ENCODE measurements around the gene HLCS.

HLCS gene

GRCh38 chr21:36767096-36767495 lies 199.4 kb downstream of the HLCS start:
- Histone ChIP-seq H3K4me3 (ENCODE audit: low read depth, low read length) (no peak overlapping the region), H3K27me3 (ENCODE audit: control insufficient read depth, insufficient read depth, low read length) (no peaks in the 10 kb centered on the region), H3K4me1 (ENCODE audit: control insufficient read depth, insufficient read depth, low read length) (no peaks in the 10 kb centered on the region), H3K9ac (ENCODE audit: low read depth, low read length) (no peak overlapping the region), H3K9me3 (ENCODE audit: control insufficient read depth, insufficient read depth, low read length) (no peaks in the 10 kb centered on the region), H3K36me3 (ENCODE audit: control insufficient read depth, insufficient read depth, low read length) (no peaks in the 10 kb centered on the region)

- Histone ChIP-seq H3K4me1 (ENCODE audit: control insufficient read depth, insufficient read depth, low read length) (no peaks in the 10 kb centered on the region), H3K27me3 (ENCODE audit: control insufficient read depth, insufficient read depth, low read length) (no peaks in the 10 kb centered on the region), H3K9ac (ENCODE audit: low read depth, low read length) (no peak overlapping the region), H3K4me3 (ENCODE audit: low read depth, low read length) (no peak overlapping the region), H3K9me3 (ENCODE audit: control insufficient read depth, insufficient read depth, low read length) (no peaks in the 10 kb centered on the region), H3K36me3 (ENCODE audit: control insufficient read depth, insufficient read depth, low read length) (no peaks in the 10 kb centered on the region)
Observed at GRCh38 chr21:36766511-36766910, 200.0 kb downstream of the HLCS start.

DNA sequence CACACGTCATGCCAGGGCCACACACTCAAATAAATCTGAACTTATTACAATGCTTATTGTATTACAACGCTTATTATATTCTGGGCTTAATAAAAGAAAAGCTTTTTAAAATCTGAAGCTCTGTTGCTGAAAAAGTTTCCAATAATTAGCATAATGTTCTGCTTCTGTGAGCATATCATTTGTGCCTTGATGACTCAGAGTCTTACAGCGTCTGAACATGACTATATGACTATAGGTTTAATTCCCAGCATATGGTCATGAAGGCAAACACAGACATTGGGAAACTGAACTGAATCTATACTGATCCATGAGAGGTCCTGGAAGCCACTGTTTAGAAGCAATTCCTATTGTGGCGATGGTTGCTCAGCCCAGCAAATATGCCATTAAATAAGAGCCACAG lies 201.2 kb downstream of the HLCS start:
- H3K4me3 ChIP-seq (ENCODE audit: low read depth, low read length), result no peak overlapping the region
- no peaks in the 10 kb centered on the region for H3K27me3 ChIP-seq (ENCODE audit: control insufficient read depth, insufficient read depth, low read length)
- no peaks in the 10 kb centered on the region for H3K4me1 ChIP-seq (ENCODE audit: control insufficient read depth, insufficient read depth, low read length)
- no peak overlapping the region for H3K9ac ChIP-seq (ENCODE audit: low read depth, low read length)
- no peaks in the 10 kb centered on the region for H3K36me3 ChIP-seq (ENCODE audit: control insufficient read depth, insufficient read depth, low read length)
- H3K9me3 ChIP-seq (ENCODE audit: control insufficient read depth, insufficient read depth, low read length), result no peaks in the 10 kb centered on the region

DNA sequence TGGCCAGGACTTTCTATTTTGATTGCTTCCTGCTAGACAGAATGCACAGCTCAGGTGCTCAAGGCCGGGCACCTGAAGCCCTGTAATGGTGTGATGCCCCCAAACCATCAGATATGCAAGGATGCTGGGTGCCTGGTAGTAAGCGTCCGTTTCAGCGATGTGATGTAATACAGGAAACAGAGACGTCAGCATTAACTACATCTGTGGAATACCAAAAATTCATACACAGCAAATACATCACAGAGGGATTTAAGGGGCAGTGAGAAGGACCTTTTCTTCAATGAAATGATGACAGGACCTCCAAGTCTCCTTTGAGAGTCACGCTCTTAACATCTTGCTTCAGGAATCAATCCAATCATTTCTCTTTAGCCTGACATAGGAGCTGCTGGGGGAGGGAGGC lies 203.2 kb downstream of the HLCS start:
- no peaks in the 10 kb centered on the region for H3K4me1 ChIP-seq (ENCODE audit: control insufficient read depth, insufficient read depth, low read length)
- H3K9ac ChIP-seq (ENCODE audit: low read depth, low read length), result no peak overlapping the region
- H3K36me3 ChIP-seq (ENCODE audit: control insufficient read depth, insufficient read depth, low read length), result no peaks in the 10 kb centered on the region
- H3K27me3 ChIP-seq (ENCODE audit: control insufficient read depth, insufficient read depth, low read length), result no peaks in the 10 kb centered on the region
- H3K9me3 ChIP-seq (ENCODE audit: control insufficient read depth, insufficient read depth, low read length), result no peaks in the 10 kb centered on the region
- no peak overlapping the region for H3K4me3 ChIP-seq (ENCODE audit: low read depth, low read length)

DNA sequence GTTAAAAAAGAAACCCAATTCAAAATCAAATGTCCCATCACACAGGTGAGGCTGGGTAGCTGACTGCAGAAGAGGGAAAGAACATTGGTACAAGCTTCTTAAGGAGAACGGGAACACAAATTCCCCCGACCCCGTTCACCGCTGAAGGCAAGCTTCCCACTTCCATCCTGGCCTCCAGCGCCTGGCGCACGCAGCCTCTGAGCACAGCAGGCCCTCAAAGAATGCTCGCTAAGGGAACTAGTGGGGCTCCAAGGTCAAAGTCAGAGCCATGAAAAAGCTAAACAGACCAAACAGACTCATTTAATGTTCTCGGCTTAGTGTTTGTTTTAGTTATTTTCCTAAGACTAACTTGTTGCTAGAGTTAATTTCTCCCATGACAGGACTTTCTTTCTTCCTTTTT lies 203.8 kb downstream of the HLCS start:
- no peak overlapping the region for H3K4me3 ChIP-seq (ENCODE audit: low read depth, low read length)
- H3K9ac ChIP-seq (ENCODE audit: low read depth, low read length), result no peak overlapping the region
- no peaks in the 10 kb centered on the region for H3K36me3 ChIP-seq (ENCODE audit: control insufficient read depth, insufficient read depth, low read length)
- H3K9me3 ChIP-seq (ENCODE audit: control insufficient read depth, insufficient read depth, low read length), result no peaks in the 10 kb centered on the region
- H3K27me3 ChIP-seq (ENCODE audit: control insufficient read depth, insufficient read depth, low read length), result no peaks in the 10 kb centered on the region
- no peaks in the 10 kb centered on the region for H3K4me1 ChIP-seq (ENCODE audit: control insufficient read depth, insufficient read depth, low read length)

DNA sequence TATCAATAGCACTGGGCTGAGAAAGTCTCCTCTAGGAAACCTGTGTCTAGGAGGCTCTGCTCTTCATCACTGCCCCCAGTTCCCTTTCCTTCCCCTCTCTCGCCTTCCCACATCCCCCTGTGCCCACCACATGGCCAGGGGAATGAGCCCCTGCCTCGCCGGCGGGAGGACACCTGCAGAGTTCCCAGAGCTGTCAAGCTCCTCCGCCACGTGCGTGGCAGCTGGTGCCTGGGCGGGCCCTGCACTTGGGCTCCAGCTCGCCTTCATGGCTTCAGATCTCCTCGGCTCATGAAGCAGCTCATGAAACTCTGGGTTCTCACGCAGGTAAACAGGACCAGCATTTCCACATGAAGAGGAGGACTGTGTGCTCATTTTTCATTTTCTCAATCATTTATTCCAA lies 204.8 kb downstream of the HLCS start:
- Histone ChIP-seq H3K27me3 (ENCODE audit: control insufficient read depth, insufficient read depth, low read length) (no peaks in the 10 kb centered on the region), H3K9ac (ENCODE audit: low read depth, low read length) (no peak overlapping the region), H3K9me3 (ENCODE audit: control insufficient read depth, insufficient read depth, low read length) (no peaks in the 10 kb centered on the region), H3K4me3 (ENCODE audit: low read depth, low read length) (no peak overlapping the region), H3K36me3 (ENCODE audit: control insufficient read depth, insufficient read depth, low read length) (no peaks in the 10 kb centered on the region), H3K4me1 (ENCODE audit: control insufficient read depth, insufficient read depth, low read length) (no peaks in the 10 kb centered on the region)

DNA sequence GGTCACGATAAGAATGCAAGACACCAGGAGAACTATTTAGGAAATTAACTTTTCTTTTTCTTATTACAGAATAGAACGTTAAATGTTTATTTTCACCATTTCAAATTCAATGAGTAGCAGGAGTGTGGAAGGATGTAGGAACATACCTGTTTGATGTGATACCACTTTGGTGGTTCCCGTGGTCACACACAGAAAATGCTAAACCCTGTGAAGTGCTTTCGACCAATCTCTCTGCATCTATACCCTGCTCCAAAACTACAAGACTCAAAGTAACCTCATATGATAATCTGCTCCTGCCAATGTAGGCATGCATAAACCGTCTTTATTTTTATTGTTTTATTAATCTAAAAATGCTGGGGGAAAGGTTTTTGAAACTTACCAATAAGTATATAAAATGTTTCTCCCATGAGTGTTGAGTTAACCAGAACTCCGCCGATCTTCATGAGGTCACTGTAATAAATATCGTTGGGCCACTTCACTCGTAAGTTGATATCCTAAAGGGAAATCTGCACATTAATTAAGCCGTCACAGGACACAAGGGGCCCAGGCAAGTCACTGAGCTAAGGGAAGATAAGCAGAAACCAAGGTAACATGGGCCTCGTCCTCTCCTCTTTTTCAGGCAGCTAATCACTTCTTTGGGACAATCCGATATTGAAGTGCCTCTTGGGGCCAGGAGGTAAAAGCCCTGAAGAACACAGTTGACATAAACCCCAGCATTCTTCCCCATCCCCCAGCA lies 207.0 kb downstream of the HLCS start:
- H3K27me3 ChIP-seq (ENCODE audit: control insufficient read depth, insufficient read depth, low read length), result no peaks in the 10 kb centered on the region
- H3K4me1 ChIP-seq (ENCODE audit: control insufficient read depth, insufficient read depth, low read length), result no peaks in the 10 kb centered on the region
- no peaks in the 10 kb centered on the region for H3K9me3 ChIP-seq (ENCODE audit: control insufficient read depth, insufficient read depth, low read length)
- no peaks in the 10 kb centered on the region for H3K36me3 ChIP-seq (ENCODE audit: control insufficient read depth, insufficient read depth, low read length)
- no peak overlapping the region for H3K9ac ChIP-seq (ENCODE audit: low read depth, low read length)
- H3K4me3 ChIP-seq (ENCODE audit: low read depth, low read length), result no peak overlapping the region

DNA sequence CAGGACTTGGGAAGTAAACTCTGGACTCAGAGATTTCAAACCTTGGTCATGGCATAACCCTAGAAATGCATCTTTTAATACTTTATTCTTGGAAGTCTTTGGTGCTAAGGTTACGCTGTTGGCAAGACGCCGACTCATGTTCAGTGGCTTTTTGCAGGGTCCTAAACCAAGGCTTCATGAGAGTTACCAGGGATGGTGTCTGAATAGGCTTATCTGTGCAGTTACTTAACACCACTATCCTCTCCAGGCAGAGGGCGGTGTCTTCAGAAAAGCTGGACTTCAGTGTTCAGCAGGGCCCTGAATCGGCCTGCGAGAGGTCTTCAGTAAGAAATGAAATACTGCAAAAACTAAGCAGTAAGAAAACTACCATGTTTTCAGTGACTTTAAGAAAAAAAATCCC lies 209.3 kb downstream of the HLCS start:
- Histone ChIP-seq H3K36me3 (ENCODE audit: control insufficient read depth, insufficient read depth, low read length) (no peaks in the 10 kb centered on the region), H3K9me3 (ENCODE audit: control insufficient read depth, insufficient read depth, low read length) (no peaks in the 10 kb centered on the region), H3K4me3 (ENCODE audit: low read depth, low read length) (no peak overlapping the region), H3K9ac (ENCODE audit: low read depth, low read length) (no peak overlapping the region), H3K27me3 (ENCODE audit: control insufficient read depth, insufficient read depth, low read length) (no peaks in the 10 kb centered on the region), H3K4me1 (ENCODE audit: control insufficient read depth, insufficient read depth, low read length) (no peaks in the 10 kb centered on the region)

GRCh38 chr21:36756527-36756926 lies 209.9 kb downstream of the HLCS start:
- Histone ChIP-seq H3K4me1 (ENCODE audit: control insufficient read depth, insufficient read depth, low read length) (no peaks in the 10 kb centered on the region), H3K9me3 (ENCODE audit: control insufficient read depth, insufficient read depth, low read length) (no peaks in the 10 kb centered on the region), H3K4me3 (ENCODE audit: low read depth, low read length) (no peak overlapping the region), H3K27me3 (ENCODE audit: control insufficient read depth, insufficient read depth, low read length) (no peaks in the 10 kb centered on the region), H3K9ac (ENCODE audit: low read depth, low read length) (no peak overlapping the region), H3K36me3 (ENCODE audit: control insufficient read depth, insufficient read depth, low read length) (no peaks in the 10 kb centered on the region)

DNA sequence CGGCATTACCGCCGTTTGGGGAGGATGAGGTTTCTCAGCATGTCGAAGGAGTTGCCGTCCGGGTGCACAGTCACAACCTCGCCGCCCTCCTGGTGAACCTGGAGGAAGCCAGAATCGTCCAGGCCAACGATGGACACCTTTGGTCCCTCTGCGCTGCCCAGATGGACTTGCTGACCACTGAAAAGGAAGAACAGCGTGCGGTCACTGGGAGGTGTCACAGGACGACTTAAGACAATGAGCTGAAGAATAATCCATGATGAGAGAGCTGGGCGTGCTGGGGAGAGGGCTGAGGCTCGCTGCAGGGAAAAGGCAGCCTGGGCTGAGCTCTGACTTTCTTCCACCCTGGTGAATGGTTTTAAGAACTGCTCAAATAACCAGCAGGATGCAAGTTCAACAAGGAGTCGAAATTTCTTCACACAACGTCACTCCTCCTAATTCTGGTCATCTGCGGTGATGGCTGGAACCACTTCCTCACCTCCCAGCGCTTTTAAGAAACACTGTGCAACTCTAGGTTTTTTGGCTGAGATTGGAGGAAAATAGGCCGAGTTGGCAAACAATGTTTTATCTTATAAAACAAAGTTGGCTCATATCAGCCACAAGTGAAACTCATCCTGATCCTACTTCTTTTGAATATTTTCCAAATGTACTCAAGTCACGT lies 212.1 kb downstream of the HLCS start:
- Histone ChIP-seq H3K27me3 (ENCODE audit: control insufficient read depth, insufficient read depth, low read length) (no peaks in the 10 kb centered on the region), H3K4me3 (ENCODE audit: low read depth, low read length) (no peak overlapping the region), H3K9ac (ENCODE audit: low read depth, low read length) (no peak overlapping the region), H3K4me1 (ENCODE audit: control insufficient read depth, insufficient read depth, low read length) (peaks cover 18% of the 10 kb centered on the region), H3K9me3 (ENCODE audit: control insufficient read depth, insufficient read depth, low read length) (no peaks in the 10 kb centered on the region), H3K36me3 (ENCODE audit: control insufficient read depth, insufficient read depth, low read length) (no peaks in the 10 kb centered on the region)

DNA sequence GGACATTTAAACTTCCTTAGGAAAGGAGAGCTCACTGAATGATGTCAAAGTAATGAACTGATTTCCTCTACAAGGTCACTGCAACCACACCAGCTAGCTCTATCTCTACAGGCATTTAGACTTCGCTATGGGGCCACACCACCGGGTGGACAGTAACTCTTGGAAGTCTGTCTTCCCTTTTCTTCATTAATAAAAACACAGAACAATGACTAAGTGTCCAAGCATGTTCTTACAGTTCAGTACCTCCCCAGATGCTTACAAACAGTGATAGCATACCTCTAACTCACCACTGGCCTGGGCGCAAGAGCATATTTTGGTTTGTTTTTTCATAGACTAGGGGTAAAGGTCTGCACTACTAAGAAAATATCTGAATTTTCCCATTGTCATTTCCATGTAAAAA lies 212.9 kb downstream of the HLCS start:
- H3K4me3 ChIP-seq (ENCODE audit: low read depth, low read length), result no peak overlapping the region
- H3K27me3 ChIP-seq (ENCODE audit: control insufficient read depth, insufficient read depth, low read length), result peaks cover 8% of the 10 kb centered on the region
- no peak overlapping the region for H3K9ac ChIP-seq (ENCODE audit: low read depth, low read length)
- H3K4me1 ChIP-seq (ENCODE audit: control insufficient read depth, insufficient read depth, low read length), result peaks cover 22% of the 10 kb centered on the region
- no peaks in the 10 kb centered on the region for H3K9me3 ChIP-seq (ENCODE audit: control insufficient read depth, insufficient read depth, low read length)
- no peaks in the 10 kb centered on the region for H3K36me3 ChIP-seq (ENCODE audit: control insufficient read depth, insufficient read depth, low read length)

DNA sequence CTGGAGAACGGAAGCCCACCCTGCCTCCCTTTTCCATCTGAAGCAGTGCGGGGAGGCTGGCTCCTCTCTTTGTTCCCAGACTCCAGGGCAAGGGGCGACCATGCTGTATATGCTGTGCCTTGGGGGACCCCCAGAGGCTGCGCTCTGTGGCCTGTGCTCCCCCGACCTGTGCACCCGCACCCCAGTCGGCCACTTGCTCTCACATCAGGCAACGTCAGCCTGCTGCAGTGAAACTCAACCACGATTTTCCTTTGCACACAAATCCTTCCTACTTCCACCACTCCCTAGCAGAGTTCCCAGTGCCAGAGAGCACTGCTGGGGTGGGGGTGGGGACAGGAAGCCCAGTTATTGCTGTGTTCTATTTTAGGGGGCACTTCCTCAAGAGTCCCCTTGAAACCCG lies 215.1 kb downstream of the HLCS start:
- no peak overlapping the region for H3K4me3 ChIP-seq (ENCODE audit: low read depth, low read length)
- H3K9ac ChIP-seq (ENCODE audit: low read depth, low read length), result no peak overlapping the region
- H3K9me3 ChIP-seq (ENCODE audit: control insufficient read depth, insufficient read depth, low read length), result no peaks in the 10 kb centered on the region

More for the DNA sequence above, 215.1 kb downstream of the HLCS start:
- H3K4me1 ChIP-seq (ENCODE audit: control insufficient read depth, insufficient read depth, low read length), result peaks cover 26% of the 10 kb centered on the region
- peaks cover 23% of the 10 kb centered on the region for H3K27me3 ChIP-seq (ENCODE audit: control insufficient read depth, insufficient read depth, low read length)
- no peaks in the 10 kb centered on the region for H3K36me3 ChIP-seq (ENCODE audit: control insufficient read depth, insufficient read depth, low read length)

Data from iPS-15b (cell line).